Measurements from ENCODE around the gene NR2C2. TPM values are rescaled to one million over a fixed set of nuclear protein-coding genes. Genes with fewer than 3 reads are reported as not detected.

Gene NR2C2
- polyA plus RNA-seq, 6 donors from 2014 or later: 0.49 to 19.8 (median 13.1) TPM

GRCh38 chr3:14913071-14913925, 34.1 kb upstream of the NR2C2 start:
- Mint-ChIP-seq H3K27ac (no peak overlapping the region), H3K27me3 (peaks cover 8 to 45% (median 28%) of the 10 kb centered on the region in 3 donors)

GRCh38 chr3:14913926-14914778, 33.2 kb upstream of the NR2C2 start:
- ATAC-seq (ENCODE audit: low read depth in 2 of 2) (no peak), DNase-seq (no peak)
- Mint-ChIP-seq H3K27me3 (peaks cover 7 to 45% (median 28%) of the 10 kb centered on the region in 3 donors), H3K9me3 (no peaks in the 10 kb centered on the region), H3K27ac (no peak overlapping the region), H3K4me1 (no peaks in the 10 kb centered on the region), H3K4me3 (no peak overlapping the region), H3K36me3 (no peaks in the 10 kb centered on the region)

More at GRCh38 chr3:14913071-14913925, 34.1 kb upstream of the NR2C2 start:
- no peaks in the 10 kb centered on the region for H3K9me3 Mint-ChIP-seq
- DNase-seq: no peak
- ATAC-seq (ENCODE audit: low read depth in 2 of 2): no peak
- no peaks in the 10 kb centered on the region for H3K36me3 Mint-ChIP-seq
- H3K4me1 Mint-ChIP-seq: no peaks in the 10 kb centered on the region
- H3K4me3 Mint-ChIP-seq: no peak overlapping the region

GRCh38 chr3:14914779-14915117, 32.6 kb upstream of the NR2C2 start:
- peaks cover 4 to 45% (median 28%) of the 10 kb centered on the region in 3 donors for H3K27me3 Mint-ChIP-seq
- no peak for DNase-seq
- no peak for ATAC-seq (ENCODE audit: low read depth in 2 of 2)
- H3K9me3 Mint-ChIP-seq: no peaks in the 10 kb centered on the region
- H3K36me3 Mint-ChIP-seq: no peaks in the 10 kb centered on the region
- H3K4me3 Mint-ChIP-seq: no peak overlapping the region
- H3K4me1 Mint-ChIP-seq: no peaks in the 10 kb centered on the region
- no peak overlapping the region for H3K27ac Mint-ChIP-seq

- Mint-ChIP-seq H3K27me3 (peaks cover 4 to 39% (median 27%) of the 10 kb centered on the region in 3 donors), H3K9me3 (no peaks in the 10 kb centered on the region), H3K4me3 (no peak overlapping the region), H3K4me1 (no peaks in the 10 kb centered on the region), H3K27ac (no peak overlapping the region), H3K36me3 (no peaks in the 10 kb centered on the region)
- ATAC-seq (ENCODE audit: low read depth in 2 of 2): no peak
- no peak for DNase-seq
Observed at GRCh38 chr3:14915636-14916222, 31.7 kb upstream of the NR2C2 start.

- no peak for ATAC-seq (ENCODE audit: low read depth in 2 of 2)
- Mint-ChIP-seq H3K4me1 (peaks cover 0 to 2% (median 0%) of the 10 kb centered on the region in 3 donors), H3K4me3 (no peak overlapping the region), H3K9me3 (no peaks in the 10 kb centered on the region), H3K27me3 (peaks cover 4 to 24% (median 9%) of the 10 kb centered on the region in 3 donors), H3K27ac (no peak overlapping the region), H3K36me3 (no peaks in the 10 kb centered on the region)
- no peak for DNase-seq
Observed at GRCh38 chr3:14918356-14918860, 29.0 kb upstream of the NR2C2 start.

- Mint-ChIP-seq H3K4me3 (no peak overlapping the region), H3K4me1 (peaks cover 0 to 2% (median 0%) of the 10 kb centered on the region in 3 donors), H3K9me3 (no peaks in the 10 kb centered on the region), H3K27ac (no peak overlapping the region), H3K27me3 (peaks cover 0 to 12% (median 0%) of the 10 kb centered on the region in 3 donors), H3K36me3 (no peaks in the 10 kb centered on the region)
- ATAC-seq (ENCODE audit: low read depth in 2 of 2) (no peak), DNase-seq (no peak)
Observed at GRCh38 chr3:14920536-14920935, 26.8 kb upstream of the NR2C2 start.

GRCh38 chr3:14921034-14921616, 26.3 kb upstream of the NR2C2 start:
- no peak overlapping the region for H3K4me3 Mint-ChIP-seq
- DNase-seq (peak; percentile 66), ATAC-seq (ENCODE audit: low read depth in 2 of 2) (peak; percentile 84 to 92)
- peaks cover 0 to 2% (median 0%) of the 10 kb centered on the region in 3 donors for H3K4me1 Mint-ChIP-seq
- no peaks in the 10 kb centered on the region for H3K9me3 Mint-ChIP-seq
- peaks cover 0 to 12% (median 0%) of the 10 kb centered on the region in 3 donors for H3K27me3 Mint-ChIP-seq
- H3K36me3 Mint-ChIP-seq: no peaks in the 10 kb centered on the region
- H3K27ac Mint-ChIP-seq: no peak overlapping the region

GRCh38 chr3:14921811-14922705, 25.3 kb upstream of the NR2C2 start:
- Mint-ChIP-seq H3K9me3 (no peaks in the 10 kb centered on the region), H3K27ac (no peak overlapping the region)

GRCh38 chr3:14922863-14923262, 24.5 kb upstream of the NR2C2 start:
- Mint-ChIP-seq H3K9me3 (no peaks in the 10 kb centered on the region), H3K4me3 (no peak overlapping the region), H3K27ac (no peak overlapping the region), H3K36me3 (no peaks in the 10 kb centered on the region), H3K27me3 (peaks cover 0 to 4% (median 0%) of the 10 kb centered on the region in 3 donors), H3K4me1 (peaks cover 0 to 2% (median 0%) of the 10 kb centered on the region in 3 donors)
- ATAC-seq (ENCODE audit: low read depth in 2 of 2) (no peak), DNase-seq (no peak)

More at GRCh38 chr3:14921811-14922705, 25.3 kb upstream of the NR2C2 start:
- no peak overlapping the region for H3K4me3 Mint-ChIP-seq
- no peaks in the 10 kb centered on the region for H3K36me3 Mint-ChIP-seq
- H3K4me1 Mint-ChIP-seq: peaks cover 0 to 2% (median 0%) of the 10 kb centered on the region in 3 donors
- DNase-seq (no peak), ATAC-seq (ENCODE audit: low read depth in 2 of 2) (no peak)
- peaks cover 0 to 9% (median 0%) of the 10 kb centered on the region in 3 donors for H3K27me3 Mint-ChIP-seq

- H3K4me3 Mint-ChIP-seq: no peak overlapping the region
Observed at GRCh38 chr3:14923476-14923875, 23.9 kb upstream of the NR2C2 start.

GRCh38 chr3:14925729-14926591, 21.4 kb upstream of the NR2C2 start:
- Mint-ChIP-seq H3K9me3 (no peaks in the 10 kb centered on the region), H3K27me3 (no peaks in the 10 kb centered on the region), H3K4me1 (peaks cover 0 to 2% (median 0%) of the 10 kb centered on the region in 3 donors), H3K36me3 (no peaks in the 10 kb centered on the region), H3K4me3 (peak overlapping the region in 1 of 8 donors; percentile 20), H3K27ac (peak overlapping the region in 1 of 6 donors; percentile 82)
- ATAC-seq (ENCODE audit: low read depth in 2 of 2): peak; percentile 41 to 57
- peak; percentile 33 for DNase-seq

More at GRCh38 chr3:14923476-14923875, 23.9 kb upstream of the NR2C2 start:
- H3K27ac Mint-ChIP-seq: no peak overlapping the region
- ATAC-seq (ENCODE audit: low read depth in 2 of 2) (no peak), DNase-seq (no peak)
- no peaks in the 10 kb centered on the region for H3K9me3 Mint-ChIP-seq
- no peaks in the 10 kb centered on the region for H3K27me3 Mint-ChIP-seq
- peaks cover 0 to 2% (median 0%) of the 10 kb centered on the region in 3 donors for H3K4me1 Mint-ChIP-seq
- H3K36me3 Mint-ChIP-seq: no peaks in the 10 kb centered on the region
